Kidney capillary endothelial cell (primary cell): ENCODE data around the gene ERN1.

Experiments
- DNase-seq: peaks from one replicate; pipeline ENCODE4 v3.0.0-alpha.2; 2018; ENCODE audit warnings: low spot score

The ERN1 gene

GRCh38 chr17:64109400-64109799 lies 20.5 kb downstream of the ERN1 start:
- DNase-seq, result no peak

- no peak for DNase-seq
These were observed 22.3 kb downstream of the ERN1 start for GRCh38 chr17:64107500-64108236.

GRCh38 chr17:64106918-64107317 lies 23.0 kb downstream of the ERN1 start:
- DNase-seq, result no peak

GRCh38 chr17:64103391-64104364 lies 26.3 kb downstream of the ERN1 start:
- no peak for DNase-seq

- no peak for DNase-seq
These were observed 27.1 kb downstream of the ERN1 start for GRCh38 chr17:64102627-64103390.

- DNase-seq, result no peak
These were observed 30.4 kb downstream of the ERN1 start for GRCh38 chr17:64099543-64099942.

GRCh38 chr17:64097196-64097936 lies 32.6 kb downstream of the ERN1 start:
- DNase-seq, result no peak

- no peak for DNase-seq
These were observed 33.9 kb downstream of the ERN1 start for GRCh38 chr17:64096037-64096436.

GRCh38 chr17:64095144-64095882 lies 34.6 kb downstream of the ERN1 start:
- DNase-seq, result no peak

- no peak for DNase-seq
These were observed 35.5 kb downstream of the ERN1 start for GRCh38 chr17:64094412-64094811.

- DNase-seq, result no peak
These were observed 36.9 kb downstream of the ERN1 start for GRCh38 chr17:64092952-64093451.

GRCh38 chr17:64092113-64092512 lies 37.8 kb downstream of the ERN1 start:
- no peak for DNase-seq

GRCh38 chr17:64091571-64091970 lies 38.4 kb downstream of the ERN1 start:
- DNase-seq, result no peak

GRCh38 chr17:64091116-64091515 lies 38.8 kb downstream of the ERN1 start:
- peak; percentile 15 for DNase-seq

- DNase-seq, result no peak
These were observed 39.8 kb downstream of the ERN1 start for GRCh38 chr17:64090144-64090543.

- no peak for DNase-seq
These were observed 42.5 kb downstream of the ERN1 start for GRCh38 chr17:64087252-64088005.

- DNase-seq, result no peak
These were observed 44.3 kb downstream of the ERN1 start for GRCh38 chr17:64085650-64086005.

- no peak for DNase-seq
These were observed 44.8 kb downstream of the ERN1 start for GRCh38 chr17:64084940-64085649.
